Endothelial cell (in vitro differentiated cells): Measurements from ENCODE around the gene KCNQ1. TPM values are rescaled to one million over a fixed set of nuclear protein-coding genes. Genes with fewer than 3 reads are reported as not detected.

Source experiments
- DNase-seq: peaks from one replicate; pipeline ENCODE4 v3.0.0; 2021; ENCODE audit warnings: low spot score
- H3K27ac Mint-ChIP-seq: one replicate; pipeline ENCODE4 v1.8.0; 2021; ENCODE audit warnings: mixed read lengths, inconsistent platforms; ENCODE audit not compliant: unreplicated experiment
- H3K27me3 Mint-ChIP-seq: one replicate; pipeline ENCODE4 v1.8.0; 2021; ENCODE audit warnings: mild to moderate bottlenecking, moderate library complexity, mixed read lengths, inconsistent platforms; ENCODE audit not compliant: unreplicated experiment
- H3K36me3 Mint-ChIP-seq: one replicate; pipeline ENCODE4 v1.8.0; 2021; ENCODE audit warnings: mild to moderate bottlenecking, low read depth, mixed read lengths, inconsistent platforms; ENCODE audit not compliant: unreplicated experiment
- H3K4me1 Mint-ChIP-seq: one replicate; pipeline ENCODE4 v1.8.0; 2021; ENCODE audit warnings: mild to moderate bottlenecking, mixed read lengths, inconsistent platforms; ENCODE audit not compliant: unreplicated experiment
- H3K4me3 Mint-ChIP-seq: one replicate; pipeline ENCODE4 v1.8.0; 2021; ENCODE audit warnings: mild to moderate bottlenecking, mixed read lengths, inconsistent platforms; ENCODE audit not compliant: unreplicated experiment
- H3K9me3 Mint-ChIP-seq: one replicate; pipeline ENCODE4 v1.8.0; 2021; ENCODE audit warnings: mixed read lengths, inconsistent platforms; ENCODE audit not compliant: unreplicated experiment
- total RNA-seq: library from RNA; stranded (reverse); fragmentation: NEBNext Ultra II Directional; extraction: Animal tissue kit (Norgen Biotek cat#: 25700); gene quantifications from one replicate; pipeline ENCODE4 v1.2.1, GENCODE V29; 2021; ENCODE audit not compliant: unreplicated experiment
- TF ChIP-seq, protein P1 (sequence below): fragments of 200-600 bp; sonication (generic); IDR thresholded peaks from one replicate; pipeline ENCODE4 v1.5.0; 2021; ENCODE audit warnings: antibody characterized with exemption; ENCODE audit not compliant: unreplicated experiment

The KCNQ1 gene
- total RNA-seq, 1 donor from 2014 or later: 35.3 TPM

DNA sequence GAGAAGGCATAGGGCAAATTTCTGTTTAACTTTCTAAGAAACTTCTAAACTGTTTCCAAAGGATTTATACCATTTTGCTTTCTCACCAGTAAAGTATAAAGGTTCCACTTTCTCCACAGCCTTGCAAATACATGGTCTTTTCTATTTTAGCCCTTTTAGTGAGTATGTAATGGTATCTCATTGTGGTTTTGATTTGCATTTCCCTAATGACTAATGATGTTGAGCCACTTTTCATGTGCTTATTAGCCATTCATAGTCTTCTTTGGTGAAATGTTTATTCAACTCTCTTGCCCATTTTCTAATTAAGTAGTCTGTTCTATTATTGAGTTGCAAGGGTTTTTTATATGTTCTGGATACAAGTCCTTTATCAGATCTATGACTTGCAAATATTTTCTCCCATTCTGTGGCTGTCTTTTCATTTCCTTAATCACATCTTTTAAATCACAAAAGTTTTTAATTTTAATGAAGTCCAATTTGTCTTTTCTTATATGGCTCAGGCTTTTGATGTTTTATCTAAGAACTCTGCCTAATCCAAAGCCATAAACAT lies 338.8 kb downstream of the KCNQ1 start:
- no peak for DNase-seq
- Mint-ChIP-seq H3K27me3 (peaks cover 2% of the 10 kb centered on the region), H3K27ac (no peak overlapping the region)

DNA sequence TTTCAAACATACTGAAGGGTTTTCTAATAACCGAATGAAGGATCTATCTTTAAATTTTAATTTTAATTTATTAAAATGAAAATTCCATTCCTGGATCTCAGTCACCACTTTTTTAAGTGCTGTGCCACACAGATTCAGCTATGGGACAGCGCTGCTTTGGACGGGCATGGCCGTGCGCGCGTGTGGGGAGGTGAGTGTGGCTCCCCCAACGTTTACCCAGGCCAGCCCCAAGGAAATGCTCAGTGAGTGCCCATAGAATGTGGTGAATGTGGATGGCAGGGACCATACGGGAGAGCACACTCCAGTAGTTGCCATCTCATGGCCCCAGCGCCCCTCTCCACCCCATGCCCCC lies 343.0 kb downstream of the KCNQ1 start:
- no peaks in the 10 kb centered on the region for H3K4me1 Mint-ChIP-seq
- H3K36me3 Mint-ChIP-seq: no peaks in the 10 kb centered on the region
- peaks cover 12% of the 10 kb centered on the region for H3K27me3 Mint-ChIP-seq
- no peaks in the 10 kb centered on the region for H3K9me3 Mint-ChIP-seq
- no peak for DNase-seq
- no peak overlapping the region for H3K27ac Mint-ChIP-seq
- H3K4me3 Mint-ChIP-seq: no peak overlapping the region
- TF ChIP-seq, protein P1, sequence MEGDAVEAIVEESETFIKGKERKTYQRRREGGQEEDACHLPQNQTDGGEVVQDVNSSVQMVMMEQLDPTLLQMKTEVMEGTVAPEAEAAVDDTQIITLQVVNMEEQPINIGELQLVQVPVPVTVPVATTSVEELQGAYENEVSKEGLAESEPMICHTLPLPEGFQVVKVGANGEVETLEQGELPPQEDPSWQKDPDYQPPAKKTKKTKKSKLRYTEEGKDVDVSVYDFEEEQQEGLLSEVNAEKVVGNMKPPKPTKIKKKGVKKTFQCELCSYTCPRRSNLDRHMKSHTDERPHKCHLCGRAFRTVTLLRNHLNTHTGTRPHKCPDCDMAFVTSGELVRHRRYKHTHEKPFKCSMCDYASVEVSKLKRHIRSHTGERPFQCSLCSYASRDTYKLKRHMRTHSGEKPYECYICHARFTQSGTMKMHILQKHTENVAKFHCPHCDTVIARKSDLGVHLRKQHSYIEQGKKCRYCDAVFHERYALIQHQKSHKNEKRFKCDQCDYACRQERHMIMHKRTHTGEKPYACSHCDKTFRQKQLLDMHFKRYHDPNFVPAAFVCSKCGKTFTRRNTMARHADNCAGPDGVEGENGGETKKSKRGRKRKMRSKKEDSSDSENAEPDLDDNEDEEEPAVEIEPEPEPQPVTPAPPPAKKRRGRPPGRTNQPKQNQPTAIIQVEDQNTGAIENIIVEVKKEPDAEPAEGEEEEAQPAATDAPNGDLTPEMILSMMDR: no peak

More for the DNA sequence above, 338.8 kb downstream of the KCNQ1 start:
- Mint-ChIP-seq H3K36me3 (peaks cover 8% of the 10 kb centered on the region), H3K4me1 (no peaks in the 10 kb centered on the region), H3K9me3 (no peaks in the 10 kb centered on the region), H3K4me3 (no peak overlapping the region)
- TF ChIP-seq, protein P1: no peak

DNA sequence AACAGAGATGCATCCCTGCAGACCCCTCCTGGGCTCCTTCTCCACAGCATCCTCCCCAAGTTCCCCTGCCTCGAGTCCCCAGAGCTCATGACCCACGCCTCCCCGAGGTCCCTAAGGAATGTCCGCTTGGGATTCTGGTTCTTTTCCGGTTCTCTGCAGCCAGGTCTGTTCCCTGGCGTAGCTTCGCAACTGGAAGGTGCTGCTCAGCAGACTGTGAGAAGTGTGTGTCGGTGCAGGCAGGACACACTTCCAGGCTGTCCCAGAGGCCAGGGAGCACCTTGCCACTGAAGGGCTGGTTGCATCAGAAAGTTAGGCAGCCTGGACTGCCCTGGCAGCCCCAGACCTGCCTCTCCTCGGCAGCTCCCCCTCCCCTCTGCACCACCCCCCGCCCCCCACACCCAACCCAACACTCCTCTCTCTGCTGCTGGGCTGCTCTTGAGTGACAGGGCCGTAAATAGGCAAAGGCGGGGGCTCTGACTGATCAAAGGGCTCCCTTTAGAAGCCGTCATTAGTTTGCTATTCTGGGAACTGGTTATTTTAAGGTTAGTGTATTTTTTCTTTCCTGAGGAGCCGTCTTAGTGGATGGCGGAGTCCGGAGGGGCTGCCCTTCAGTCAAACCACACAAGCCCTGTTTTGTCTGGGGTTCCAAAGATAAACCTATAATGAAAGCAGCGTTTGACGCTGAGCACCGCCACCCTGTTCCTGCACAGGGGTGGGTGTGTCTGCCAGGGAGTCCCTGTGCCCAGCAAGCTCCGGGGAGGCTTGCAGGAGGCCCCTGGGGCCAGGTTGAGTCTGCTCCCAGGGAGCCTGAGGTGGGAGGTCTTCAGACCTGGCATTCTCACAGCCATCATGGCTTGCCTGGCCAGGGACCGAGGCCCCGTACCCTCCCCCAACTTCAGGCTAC lies 343.6 kb downstream of the KCNQ1 start:
- H3K4me3 Mint-ChIP-seq: no peak overlapping the region
- H3K27ac Mint-ChIP-seq: no peak overlapping the region

DNA sequence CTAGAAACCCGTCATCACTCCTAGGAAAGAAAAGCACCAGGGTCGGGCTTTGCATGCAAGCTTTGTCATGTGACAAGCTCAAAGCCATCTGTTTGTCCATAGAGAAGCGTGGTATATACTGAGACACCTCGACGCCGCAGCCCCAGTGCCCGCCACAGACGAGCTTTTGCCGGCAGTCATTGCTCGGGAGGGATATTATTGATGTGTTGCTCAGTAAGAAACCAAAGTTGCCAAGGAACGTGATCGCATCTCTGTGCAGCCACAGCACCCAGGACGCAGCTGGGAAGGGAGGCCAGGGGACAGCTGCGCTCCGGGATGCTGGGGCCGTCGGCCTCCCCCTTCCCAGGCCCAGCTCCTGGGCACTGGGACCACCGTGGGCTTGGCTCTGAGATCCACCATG lies 344.5 kb downstream of the KCNQ1 start:
- peaks cover 16% of the 10 kb centered on the region for H3K27me3 Mint-ChIP-seq
- no peak overlapping the region for H3K27ac Mint-ChIP-seq

More for the DNA sequence above, 343.6 kb downstream of the KCNQ1 start:
- peak; percentile 2 for DNase-seq
- H3K9me3 Mint-ChIP-seq: no peaks in the 10 kb centered on the region
- TF ChIP-seq, protein P1: no peak
- H3K36me3 Mint-ChIP-seq: no peaks in the 10 kb centered on the region
- no peaks in the 10 kb centered on the region for H3K4me1 Mint-ChIP-seq
- H3K27me3 Mint-ChIP-seq: peaks cover 12% of the 10 kb centered on the region

More for the DNA sequence above, 344.5 kb downstream of the KCNQ1 start:
- DNase-seq: no peak
- TF ChIP-seq, protein P1: no peak
- no peak overlapping the region for H3K4me3 Mint-ChIP-seq
- H3K4me1 Mint-ChIP-seq: no peaks in the 10 kb centered on the region
- no peaks in the 10 kb centered on the region for H3K36me3 Mint-ChIP-seq
- H3K9me3 Mint-ChIP-seq: no peaks in the 10 kb centered on the region
